Amniotic stem cell (primary cell): ENCODE data around the gene CEND1.
A peak's percentile ranks its signal among the peaks of the same experiment; 100 is the strongest.

Experiments used
- DNase-seq: peaks from one replicate; lab custom pipeline; 2025; lab: John Stamatoyannopoulos, UW

Gene CEND1

DNA sequence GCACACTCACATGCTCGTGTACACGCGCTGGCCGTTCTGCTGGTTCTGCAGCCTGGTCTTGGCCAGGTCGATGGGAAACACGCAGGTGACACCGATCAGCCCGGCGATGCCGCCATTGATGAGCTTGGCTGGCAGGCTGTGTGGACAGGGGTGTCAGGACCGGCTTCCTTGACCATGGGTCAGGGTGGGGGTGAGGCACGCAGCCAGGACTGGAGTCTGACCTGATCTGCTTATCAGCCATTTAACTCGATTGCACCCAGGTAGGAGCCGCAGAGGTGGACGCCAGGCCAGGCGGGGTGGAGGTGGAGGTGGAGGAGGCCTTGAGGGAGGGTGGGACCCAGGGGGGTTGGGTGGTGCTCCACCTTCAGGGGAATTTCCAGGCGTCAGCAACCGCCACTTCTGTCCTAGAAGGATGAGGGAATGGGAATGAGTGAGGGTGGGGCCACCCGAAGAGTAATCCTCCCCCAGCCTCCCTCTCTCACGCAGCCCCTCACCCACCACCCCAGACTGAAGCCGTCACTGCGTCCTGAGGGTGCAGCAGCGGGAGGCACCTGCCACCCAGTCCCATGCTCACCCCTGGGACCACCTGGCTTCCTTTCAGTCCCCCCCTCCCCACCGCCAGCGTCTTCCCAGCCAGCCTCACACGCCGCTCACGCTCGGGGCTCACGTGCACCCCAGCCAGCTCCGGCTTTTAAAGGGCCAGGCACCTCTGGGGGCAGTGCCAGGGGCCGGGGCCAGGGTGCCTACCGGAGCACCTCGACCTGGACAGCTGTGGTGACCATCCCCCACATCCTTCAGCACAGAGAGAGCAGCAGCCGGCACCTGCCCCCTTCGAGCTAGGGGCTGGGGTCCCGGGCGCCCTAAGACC lies 5.1 kb upstream of the CEND1 start:
- DNase-seq: no peak

DNA sequence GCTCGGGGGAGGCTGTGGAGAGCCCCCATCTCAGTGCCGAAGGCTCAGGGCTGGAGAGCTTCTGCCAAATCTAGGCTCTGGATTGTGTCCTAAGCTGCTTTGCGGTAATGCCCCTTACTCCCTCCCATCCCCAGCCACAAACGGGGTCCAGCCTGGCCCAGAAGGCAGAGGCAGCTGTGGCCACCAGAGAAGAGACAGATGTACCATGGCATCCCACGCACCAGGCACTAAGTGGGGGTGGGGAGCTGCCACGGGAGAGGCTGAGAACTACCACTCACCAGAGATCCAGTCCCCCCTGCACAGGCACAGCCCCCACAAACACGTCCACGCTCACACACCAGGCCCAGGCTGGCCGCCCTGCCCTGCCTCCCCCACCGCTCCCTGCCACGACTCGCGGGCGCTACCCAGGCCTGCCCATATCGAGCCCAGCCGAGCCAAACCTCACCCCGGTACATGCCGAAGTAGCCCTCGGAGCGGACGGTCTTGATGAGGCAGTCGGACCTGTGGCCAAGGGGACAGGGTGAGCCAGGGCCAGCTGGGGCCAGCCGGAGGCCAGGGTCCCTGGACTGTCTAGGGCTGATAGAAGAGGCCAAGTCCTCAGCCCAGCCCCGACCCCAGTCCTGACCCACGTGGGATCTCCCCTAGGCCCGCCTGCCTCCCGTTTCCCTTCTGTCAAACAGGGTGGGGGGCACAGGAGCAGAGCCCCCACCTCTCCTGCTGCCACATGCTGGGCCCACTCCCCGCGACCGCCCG lies 4.3 kb upstream of the CEND1 start:
- DNase-seq: no peak

DNA sequence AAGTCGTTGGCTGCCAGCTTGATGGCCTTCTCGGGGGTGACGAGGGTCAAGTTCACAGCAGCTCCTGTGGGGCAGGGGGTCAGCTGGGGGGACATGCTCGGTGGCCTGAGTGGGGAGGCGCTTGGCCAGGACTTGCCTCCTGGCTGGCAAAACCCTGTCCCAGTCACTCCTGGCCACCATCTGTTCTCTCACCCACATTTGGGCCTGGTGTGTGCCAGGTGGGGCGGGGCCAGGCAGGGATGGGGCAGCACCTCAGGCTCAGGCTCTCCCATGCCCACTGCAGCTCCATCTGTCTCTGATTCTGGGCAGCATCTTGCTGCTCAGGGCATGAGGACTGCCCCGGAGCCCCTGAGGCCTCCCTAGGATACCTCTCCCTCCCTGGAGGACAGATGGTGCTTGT lies 3.7 kb upstream of the CEND1 start:
- DNase-seq: no peak

DNA sequence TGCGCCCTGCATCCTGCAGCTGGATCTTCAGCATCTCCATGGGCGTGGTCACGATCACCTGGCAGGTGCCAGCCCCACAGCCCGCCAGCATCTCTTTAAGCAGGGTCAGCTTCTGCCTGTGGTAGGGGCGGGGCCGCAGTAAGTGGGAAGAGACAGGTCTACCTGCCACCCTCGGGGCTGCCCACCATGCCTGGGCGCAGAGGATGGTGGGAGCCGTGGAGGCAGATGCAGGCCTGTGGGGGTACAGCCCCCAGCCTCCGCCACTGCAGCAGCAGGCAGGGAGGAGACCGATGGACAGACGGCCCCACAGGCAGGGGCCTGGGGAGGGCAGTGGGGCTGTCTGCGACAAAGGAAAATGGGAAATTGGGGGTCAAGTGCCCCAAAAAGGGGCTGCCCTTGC lies 3.0 kb upstream of the CEND1 start:
- no peak for DNase-seq

DNA sequence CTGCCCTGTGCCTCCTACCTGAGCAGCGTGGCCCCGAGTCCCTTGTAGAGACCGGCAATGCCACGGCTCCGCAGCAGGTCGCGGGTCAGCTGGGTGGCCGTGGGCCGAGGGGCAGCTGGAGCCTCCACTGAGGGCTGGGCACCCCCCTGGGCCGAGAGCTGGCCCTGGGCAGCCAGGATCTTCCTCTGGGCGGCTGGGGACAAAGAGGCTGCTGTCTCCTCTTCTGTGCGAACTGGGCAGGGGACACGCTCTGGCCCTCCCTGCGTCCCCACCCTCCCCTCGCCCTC lies 2.6 kb upstream of the CEND1 start:
- no peak for DNase-seq

DNA sequence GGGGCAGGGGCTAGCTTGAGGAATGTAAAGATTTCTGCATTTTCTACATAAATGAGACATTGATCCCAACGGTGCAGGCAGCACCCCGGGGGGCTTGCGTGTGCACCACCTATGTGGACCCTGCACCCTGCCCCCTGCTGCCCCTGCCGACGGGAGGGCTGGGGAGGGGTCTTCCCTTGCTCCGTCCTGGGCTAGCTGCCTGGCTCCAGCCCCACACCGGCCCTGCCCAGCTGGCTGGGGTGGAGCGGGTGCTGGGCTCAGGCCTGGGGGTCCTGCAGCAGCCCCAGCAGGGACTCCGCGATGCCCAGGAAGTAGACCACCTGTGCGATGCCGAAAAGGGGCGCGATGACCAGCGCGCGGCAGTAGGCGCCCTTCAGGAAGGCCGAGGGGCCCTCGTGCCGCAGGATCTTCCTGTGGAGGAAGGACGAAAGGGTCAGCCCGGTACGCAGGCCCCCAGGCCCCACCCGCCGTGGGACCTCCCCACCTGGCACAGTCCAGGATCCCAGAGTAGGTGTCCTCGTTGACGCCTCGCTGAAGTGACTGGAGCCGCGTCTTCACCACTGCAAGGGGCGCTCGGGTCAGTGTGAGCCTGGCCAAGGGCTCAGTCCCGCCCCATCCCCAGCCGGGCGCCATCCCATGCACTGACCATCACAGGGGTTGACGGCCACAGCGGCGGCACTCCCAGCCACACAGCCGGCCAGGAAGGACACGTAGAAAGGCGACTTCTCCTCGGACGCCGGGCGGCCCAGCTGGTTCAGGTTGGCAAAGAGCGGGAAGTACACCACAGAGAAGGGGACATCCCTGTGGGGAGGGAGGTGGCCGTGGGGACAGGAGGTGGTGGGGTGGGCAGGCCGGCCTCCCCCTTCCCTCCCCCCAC lies 2.0 kb upstream of the CEND1 start:
- DNase-seq: no peak

DNA sequence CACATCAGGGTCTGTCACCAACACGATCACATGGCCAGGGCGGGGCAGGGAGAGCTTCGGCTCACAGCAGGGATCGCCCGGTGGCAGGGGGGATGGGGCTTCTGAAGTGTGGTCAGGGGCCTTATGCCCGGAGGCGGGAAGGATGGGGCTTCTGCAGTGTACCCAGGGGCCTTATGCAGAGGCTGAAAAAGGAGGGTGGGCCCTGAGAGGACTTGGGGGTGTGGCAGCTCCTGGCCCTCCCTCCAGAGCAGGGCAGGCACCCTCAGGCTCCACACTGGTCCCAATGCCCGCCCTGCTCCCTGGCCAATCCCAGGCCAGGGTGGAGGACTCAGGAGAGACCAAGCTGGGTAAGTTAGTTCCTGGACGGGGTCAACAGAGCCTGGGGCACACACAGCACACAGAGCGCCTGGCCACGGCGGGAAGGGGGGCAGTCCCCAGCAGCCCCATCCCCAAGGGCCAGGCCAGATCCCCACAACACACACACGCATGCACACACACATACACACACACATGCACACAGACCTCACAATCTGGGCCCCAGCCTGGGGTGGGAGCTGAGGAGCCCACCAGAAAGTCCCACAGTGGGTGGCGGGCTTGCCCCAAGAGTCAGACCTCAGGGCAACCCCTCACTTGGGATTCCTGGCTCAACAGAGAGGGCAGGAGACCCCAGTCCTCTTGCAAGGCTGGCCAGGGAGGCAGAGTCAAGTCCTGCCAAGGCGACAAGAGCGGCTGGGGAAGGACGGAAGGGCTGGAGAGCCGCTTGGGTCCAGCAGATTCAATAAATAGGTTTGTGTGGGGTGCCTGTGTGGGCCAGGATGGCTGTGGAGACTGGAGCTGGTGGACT lies 1.1 kb upstream of the CEND1 start:
- DNase-seq: no peak

DNA sequence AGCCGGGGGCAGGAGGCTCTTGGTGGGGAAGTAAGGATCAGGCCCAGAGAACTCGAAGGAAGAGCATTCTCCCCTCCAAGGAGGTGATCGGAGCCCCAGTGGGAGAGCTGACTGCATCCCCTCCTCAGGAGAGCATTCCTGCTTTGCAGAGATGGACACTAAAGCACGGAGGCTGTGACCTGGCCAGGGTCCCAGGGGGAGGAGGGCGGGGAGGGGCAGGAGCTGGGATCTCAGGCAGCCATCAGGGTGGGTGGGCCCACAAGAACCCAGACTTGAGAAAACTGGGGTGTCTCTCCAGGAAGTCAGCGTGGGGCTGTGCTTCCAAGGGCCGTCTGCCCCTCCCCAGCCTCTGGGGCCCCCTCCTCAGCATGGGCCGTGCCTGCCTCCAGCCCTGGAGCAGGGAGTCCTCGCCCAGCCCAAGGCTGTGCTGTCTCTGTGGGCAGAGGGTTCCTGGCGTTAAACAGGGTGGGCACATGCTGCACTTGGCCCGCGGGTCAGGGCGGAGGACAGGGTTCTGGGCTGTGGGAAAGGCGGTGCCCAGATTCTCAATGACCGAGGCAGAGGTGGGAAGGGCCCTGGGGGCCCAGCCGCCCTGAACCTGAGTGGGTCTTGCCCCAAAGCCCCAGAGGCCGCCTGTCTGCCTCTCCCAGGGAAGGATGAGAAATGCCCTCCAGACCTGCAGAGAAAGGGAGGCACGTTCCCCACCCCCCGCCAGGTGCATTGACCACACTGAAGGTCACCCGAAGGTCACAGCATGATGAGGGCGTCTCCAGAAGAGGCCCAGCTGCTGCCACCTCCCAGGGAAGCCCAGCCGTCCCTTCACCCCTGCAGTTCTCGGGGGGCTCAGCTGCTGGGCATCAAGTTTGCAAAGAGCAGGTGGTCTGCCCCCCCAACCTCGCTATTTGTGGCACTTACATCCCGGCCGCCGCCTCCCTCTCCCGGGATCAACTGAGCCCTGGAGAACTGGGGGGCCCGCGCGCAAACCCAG lies 643 bp downstream of the CEND1 start:
- DNase-seq: no peak

DNA sequence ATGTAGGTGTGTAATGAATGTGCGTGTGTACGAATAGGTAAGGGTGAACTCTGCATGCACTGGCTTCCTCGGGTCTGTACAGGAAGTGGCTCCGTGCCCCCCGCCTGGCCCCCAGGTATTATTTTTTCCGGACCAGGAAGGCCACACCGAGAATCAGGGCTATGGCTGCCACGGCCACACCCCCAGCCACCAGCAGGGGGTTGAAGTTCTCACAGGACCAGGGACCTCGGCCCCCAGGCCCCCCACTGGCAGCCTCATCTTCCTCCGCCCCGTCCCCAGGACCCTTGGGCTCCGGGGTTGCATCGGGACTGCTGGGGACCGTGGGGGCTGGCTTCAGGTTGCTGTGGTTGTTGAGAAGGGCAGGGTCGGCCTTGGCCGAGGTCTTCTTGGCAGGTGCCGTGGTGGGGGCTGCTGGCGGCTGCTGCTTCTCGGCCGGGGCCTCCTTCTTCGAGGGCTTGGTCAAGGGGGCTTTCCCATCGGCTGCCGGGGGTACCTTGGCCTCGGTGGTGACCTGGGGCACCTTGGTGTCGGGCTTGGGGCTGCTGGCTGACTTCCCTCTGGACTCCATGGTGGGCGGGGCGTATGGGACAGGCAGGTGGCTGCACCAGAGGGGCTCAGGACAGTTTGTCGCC lies 1.8 kb downstream of the CEND1 start:
- no peak for DNase-seq

DNA sequence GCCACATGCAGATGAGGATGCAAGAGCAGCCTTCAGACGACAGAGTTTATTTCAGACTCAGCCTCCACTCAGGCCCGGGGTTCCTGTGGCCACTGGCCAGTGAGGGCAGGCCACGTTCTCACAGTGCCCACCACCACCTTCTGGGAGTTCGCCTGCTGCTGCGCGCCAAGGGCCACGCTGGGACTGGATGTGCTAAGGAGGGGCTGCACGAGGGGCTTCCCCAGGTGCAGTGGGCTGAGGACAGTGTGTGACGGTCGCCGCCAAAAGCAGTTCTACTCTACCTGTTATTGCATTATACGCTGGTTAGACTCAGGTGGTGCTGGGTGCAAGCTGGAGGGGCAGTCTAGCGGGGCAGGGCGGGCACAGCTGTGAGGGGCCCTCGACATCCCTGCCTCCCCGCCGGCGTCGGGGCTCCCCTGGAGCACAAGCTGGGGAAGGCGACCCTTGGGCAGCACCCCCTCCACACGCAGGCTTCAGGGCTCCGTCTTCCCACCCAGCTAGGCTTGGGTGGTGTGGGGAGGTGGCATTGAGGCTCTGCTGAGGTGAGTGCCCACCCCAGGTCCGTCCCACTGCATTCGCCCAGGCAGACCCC lies 2.7 kb downstream of the CEND1 start:
- no peak for DNase-seq

DNA sequence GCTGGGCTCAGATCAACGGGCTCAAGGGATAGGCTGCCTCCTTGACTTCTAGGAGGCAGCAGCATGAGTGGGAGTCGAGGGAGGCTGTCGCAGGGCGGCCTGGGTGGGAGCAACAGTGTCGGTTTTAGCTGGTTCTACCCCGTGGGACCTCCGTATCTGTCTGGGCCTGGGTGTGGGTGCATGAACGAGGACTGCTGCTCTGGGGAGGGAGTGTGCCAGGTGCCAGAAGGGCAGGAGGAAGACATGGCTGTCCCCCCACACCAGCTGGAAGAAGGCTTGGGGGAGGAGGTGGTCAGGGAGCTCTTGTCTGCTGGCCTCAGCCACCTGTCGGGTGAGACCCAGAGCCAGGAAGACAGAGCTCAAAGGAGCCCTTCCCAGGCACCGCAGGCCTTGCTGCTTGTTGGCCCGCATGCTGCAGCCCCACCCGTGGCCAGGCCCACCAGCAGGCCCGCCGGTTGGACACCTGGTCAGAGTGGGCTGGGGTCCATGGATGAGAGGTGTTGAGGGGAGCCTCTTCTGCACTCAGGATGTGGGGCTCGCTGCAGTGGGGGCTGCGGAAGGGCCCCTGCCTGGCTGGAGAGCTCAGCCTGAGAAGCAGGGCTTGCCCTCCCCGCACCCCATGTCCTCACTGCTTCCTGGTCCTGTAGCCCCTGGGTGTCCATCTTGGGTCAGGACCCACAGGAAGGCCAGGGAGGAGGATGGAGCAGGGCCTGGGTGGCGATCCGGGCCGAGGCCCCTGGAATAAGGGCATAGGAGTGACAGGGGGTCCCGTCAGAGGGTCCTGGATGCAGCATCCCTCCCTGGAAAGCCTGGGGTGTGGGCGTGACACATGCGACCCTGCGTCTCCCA lies 3.4 kb downstream of the CEND1 start:
- no peak for DNase-seq

DNA sequence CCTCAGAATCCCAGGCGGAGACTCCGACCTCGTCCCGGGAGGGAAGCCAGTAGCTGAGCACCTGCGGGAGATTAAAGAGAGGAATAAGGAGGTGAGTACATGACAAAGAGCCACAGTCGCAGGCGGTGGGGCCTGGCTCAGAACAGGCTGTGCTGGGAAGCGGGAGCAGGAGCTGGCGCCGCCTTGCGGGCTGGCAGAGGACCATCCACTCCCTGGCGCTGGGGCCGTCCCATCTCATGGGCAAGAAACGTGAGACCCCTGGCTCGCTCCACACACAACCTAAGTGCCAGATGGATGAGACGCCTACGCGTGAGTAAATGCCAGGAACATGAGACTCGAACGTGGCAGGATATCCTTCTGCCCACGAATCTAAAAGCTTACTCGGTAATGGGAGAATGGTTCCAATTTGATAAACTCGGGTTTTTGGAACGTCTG lies 6.3 kb downstream of the CEND1 start:
- DNase-seq: peak; percentile 91

DNA sequence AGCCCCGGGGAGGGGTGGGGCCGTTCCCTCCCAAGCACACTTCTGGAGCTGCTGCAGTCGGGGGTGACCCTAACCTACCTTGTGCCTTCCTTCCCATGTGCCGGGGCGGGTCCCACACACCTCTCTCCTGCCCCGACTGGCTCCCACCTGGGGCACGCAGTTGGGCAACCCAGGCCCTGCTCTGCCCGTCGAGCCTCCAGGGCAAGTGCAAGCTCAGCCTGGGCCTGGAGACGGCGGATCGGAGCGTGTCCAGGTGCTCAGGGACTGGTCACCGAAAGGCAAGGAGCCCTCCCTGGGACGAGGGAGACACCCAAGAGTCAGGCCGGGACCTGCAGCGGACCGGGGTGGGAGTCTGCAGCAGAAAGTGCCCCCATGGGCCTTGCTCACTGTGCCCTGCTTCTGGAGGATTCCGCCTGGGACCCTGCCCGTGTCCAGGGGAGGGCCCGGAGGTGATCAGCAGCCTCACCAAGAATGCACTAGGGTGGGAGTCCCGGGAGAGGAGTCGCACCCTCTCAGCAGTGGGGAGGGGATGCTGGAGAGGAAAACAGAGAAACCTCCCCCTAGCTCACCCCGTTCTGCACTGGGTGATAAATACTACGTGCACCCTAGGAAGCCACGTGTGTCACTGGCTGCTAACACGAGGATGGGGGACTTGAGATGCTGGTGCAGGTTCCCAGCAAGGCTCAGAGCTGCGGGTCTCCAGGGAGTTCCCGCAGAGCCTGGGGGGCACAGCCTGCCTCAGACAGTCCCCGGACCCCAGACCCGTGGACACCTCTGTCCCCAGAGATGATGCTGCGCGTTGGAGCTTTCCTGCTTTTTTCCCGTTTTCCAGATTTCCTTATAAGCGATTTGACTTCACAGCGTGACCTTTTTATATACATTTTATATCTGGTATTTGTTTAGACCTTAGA lies 7.4 kb downstream of the CEND1 start:
- no peak for DNase-seq

DNA sequence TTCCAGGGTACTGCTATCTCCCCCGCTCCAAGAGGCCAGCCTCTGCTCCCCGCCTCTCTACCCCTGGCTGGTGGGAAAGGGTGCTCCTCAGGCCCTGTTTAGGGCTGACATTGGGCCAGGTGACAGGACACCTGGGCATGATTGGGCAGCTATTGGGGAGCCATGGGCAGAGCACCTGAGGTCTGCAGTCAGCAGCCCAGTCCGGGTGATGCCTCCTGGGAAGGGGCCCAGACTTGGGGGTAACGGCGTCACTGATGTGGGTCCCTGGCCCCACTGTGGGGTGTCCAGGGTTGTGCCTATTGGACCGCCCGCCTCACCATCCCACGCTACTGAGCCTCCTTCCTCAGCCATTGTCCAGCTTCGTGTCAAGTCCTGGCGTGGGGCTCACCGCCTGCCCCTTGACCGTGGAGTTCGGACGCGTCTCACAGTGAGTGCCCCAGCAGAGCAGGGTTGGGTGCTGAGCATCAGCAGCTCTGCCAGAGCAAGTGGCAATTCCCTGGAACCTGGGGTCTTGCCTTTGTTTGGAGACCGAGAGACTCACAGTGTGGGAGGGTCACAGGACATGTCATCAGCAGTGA lies 9.8 kb downstream of the CEND1 start:
- no peak for DNase-seq

DNA sequence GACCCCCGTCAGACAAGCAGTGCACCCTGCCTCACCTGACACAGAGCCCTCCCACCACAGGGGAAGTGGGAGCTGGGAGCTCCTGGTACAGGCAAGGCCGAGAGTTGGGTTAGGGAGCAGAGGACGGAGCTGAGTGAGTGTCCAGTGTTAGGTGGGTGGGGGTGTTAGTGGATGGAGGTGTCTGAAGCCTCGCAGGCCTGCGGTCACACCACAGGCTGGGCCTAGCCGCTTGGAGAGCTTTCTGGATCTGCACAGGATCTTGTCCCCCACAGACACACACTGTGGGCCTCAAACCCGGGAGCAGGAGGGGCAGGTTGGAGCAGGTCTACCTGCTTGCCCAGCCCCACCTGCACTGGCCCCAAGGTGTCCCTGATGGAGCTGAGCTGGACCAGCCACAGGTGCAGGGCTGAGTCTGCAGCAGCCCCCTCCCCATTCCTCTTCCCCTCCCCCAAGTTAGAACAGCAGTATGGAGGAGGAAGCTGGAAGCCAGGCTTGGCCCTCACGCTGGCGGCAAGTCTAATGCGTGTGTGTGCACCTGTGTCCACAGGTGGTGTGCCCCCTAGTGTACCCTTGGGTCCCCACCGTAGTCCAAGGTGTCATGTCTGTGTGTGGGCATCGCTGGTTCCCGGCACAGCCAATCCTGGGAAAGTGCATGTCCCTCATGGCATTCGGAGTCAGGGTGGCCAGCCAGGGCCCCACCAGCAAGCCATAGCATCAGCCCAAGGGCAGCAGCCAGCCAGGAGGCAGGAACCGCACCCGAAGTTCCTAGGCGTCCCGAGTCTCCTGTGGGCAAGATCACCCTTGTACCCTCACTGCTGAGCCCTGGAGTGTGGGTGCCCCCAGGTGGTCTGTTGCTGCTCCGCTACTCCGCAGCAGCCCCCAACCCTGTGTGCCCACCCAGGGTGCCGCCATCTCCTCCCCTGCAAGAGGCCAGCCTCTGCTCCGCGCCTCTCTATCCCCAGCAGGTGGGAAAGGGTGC lies 10.6 kb downstream of the CEND1 start:
- DNase-seq: no peak
